DOHH2 (cell line): ENCODE data around the gene EIF6.

Experiments
- EZH2phosphoT487 ChIP-seq: fragments of 200-600 bp; sonication (generic); IDR thresholded peaks from 2 replicates; pipeline ENCODE4 v1.6.1; 2017; ENCODE audit warnings: borderline replicate concordance, mild to moderate bottlenecking, antibody characterized with exemption, low read length, moderate library complexity, mixed read lengths
- TF ChIP-seq, protein P1 (sequence below): fragments of 200-600 bp; sonication (generic); IDR thresholded peaks from one replicate; pipeline ENCODE4 v1.5.1; 2014; ENCODE audit warnings: antibody characterized with exemption, mild to moderate bottlenecking, low read depth, low read length; ENCODE audit not compliant: poor library complexity, severe bottlenecking

DNA sequence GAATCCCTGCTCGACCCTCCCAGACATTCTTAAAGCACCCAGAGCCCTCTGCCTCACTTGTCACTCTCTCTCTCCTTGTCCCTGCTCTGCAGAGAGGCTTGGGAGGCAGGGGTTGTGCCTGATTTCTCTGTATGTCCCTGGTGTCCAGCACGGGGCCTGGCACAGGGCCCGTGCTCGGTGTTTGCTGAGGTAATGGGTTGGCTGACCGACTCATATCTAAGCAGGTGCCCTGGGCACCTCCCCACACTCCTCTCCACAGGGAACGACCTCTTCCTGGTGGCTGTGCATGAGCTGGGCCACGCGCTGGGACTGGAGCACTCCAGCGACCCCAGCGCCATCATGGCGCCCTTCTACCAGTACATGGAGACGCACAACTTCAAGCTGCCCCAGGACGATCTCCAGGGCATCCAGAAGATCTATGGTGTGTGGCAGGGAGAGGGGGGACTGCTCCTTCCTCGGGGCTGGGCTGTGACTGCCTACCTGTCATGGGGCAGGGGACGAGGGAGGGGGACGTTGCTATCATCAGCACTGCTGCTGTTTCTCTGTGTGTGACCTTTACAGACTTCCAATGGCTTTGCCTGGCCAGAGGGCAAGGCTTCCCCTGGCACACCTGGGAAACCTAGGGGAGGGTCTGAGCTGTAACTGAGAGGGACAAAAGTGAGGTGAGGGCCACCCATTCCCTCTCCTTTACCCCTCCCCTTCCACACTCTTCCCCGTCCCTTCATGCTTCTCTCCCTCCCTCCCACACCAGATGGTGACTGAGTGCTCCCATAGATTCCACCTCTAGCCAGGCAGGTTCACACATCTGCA is 20.8 kb downstream of the EIF6 start:
- TF ChIP-seq, protein P1, sequence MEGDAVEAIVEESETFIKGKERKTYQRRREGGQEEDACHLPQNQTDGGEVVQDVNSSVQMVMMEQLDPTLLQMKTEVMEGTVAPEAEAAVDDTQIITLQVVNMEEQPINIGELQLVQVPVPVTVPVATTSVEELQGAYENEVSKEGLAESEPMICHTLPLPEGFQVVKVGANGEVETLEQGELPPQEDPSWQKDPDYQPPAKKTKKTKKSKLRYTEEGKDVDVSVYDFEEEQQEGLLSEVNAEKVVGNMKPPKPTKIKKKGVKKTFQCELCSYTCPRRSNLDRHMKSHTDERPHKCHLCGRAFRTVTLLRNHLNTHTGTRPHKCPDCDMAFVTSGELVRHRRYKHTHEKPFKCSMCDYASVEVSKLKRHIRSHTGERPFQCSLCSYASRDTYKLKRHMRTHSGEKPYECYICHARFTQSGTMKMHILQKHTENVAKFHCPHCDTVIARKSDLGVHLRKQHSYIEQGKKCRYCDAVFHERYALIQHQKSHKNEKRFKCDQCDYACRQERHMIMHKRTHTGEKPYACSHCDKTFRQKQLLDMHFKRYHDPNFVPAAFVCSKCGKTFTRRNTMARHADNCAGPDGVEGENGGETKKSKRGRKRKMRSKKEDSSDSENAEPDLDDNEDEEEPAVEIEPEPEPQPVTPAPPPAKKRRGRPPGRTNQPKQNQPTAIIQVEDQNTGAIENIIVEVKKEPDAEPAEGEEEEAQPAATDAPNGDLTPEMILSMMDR, result no peak
- no peak for TF ChIP-seq EZH2phosphoT487
